ENCODE data around the gene DCBLD2.

DCBLD2 gene

DNA sequence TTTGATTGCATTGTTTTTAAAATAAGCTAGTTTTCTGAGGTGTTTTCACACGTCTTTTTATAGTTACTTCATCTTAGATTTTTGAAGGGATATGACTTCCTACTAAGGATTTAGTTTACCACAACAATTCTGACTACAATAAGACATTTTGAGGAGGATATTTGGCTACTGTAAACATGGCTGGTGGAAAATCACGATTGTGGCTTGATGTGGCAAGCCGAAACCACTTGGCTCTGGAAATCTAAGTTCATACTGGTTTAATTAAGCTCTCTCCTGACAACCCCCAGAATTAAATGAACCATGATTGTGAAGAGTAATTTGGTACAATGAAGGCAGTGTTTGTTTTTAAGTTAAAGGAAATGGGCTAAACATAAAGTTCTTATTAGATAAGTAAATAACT lies 107.5 kb downstream of the DCBLD2 start:
- DNase-seq (ENCODE audit: low read depth) = no peak

DNA sequence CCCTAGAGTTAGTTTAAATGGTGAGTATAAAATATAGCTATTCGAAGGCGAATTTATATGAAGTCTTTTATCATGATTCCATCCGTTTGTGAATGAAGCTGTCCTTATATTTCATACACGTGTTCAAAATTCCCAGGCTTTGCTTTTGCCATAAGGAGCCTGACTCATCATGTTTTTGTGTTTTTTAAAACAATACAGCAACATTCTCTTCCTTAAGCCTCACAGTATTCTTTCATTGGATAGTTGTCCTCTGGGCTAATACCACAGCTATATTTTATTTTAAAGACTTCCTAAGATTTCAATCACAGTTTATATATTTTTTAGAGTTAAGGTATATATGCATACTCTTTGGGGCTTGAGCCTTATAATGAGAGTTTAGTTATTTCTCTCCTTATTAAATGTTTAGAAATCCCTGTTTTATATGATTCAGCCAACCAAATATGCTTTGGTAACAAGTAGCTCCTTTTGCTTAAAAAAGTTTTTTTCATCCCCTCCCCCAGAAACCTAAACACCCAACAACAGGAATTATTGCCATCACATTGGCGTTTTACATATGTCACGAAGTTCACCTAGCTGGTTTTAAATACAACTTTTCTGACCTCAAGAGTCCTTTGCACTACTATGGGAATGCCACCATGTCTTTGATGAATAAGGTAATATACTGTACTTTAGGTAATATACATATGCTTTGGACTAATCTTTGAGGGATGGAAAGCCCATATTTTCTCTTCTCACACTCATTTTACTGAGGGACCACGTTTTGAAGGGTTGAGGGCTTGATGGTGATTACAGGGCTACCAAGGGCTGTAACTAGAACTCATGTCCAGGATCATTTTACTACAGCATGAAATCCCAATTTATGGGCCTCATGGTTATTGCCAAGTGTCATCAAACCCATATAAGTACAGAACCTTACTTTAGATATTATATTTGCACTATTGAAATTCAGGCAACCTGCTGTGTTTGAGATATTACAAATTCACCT lies 109.9 kb downstream of the DCBLD2 start:
- DNase-seq (ENCODE audit: low read depth) = no peak

DNA sequence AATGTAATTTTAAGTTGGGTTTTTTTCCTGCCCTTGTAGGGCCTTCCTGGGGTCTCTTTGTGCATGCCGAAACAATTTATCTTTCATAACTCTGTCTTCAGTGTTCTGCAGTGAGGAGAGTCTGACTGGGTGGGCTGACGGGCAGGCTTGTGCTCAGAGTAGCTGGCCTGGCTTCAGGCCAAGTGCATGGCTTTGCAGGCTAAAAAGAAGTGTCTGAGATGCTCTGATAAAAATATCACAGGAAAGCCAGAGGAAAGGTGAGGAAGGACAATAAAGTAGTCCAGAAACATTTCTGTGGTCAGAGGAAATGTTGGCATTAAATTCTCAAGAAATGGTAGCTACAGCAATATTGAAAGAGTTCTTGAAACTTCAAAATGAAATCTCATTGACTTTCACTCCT lies 112.8 kb downstream of the DCBLD2 start:
- DNase-seq (ENCODE audit: low read depth) = no peak

GRCh38 chr3:98787181-98787580 lies 114.3 kb downstream of the DCBLD2 start:
- no peak for DNase-seq (ENCODE audit: low read depth)

GRCh38 chr3:98786364-98787006 lies 115.0 kb downstream of the DCBLD2 start:
- no peak for DNase-seq (ENCODE audit: low read depth)

DNA sequence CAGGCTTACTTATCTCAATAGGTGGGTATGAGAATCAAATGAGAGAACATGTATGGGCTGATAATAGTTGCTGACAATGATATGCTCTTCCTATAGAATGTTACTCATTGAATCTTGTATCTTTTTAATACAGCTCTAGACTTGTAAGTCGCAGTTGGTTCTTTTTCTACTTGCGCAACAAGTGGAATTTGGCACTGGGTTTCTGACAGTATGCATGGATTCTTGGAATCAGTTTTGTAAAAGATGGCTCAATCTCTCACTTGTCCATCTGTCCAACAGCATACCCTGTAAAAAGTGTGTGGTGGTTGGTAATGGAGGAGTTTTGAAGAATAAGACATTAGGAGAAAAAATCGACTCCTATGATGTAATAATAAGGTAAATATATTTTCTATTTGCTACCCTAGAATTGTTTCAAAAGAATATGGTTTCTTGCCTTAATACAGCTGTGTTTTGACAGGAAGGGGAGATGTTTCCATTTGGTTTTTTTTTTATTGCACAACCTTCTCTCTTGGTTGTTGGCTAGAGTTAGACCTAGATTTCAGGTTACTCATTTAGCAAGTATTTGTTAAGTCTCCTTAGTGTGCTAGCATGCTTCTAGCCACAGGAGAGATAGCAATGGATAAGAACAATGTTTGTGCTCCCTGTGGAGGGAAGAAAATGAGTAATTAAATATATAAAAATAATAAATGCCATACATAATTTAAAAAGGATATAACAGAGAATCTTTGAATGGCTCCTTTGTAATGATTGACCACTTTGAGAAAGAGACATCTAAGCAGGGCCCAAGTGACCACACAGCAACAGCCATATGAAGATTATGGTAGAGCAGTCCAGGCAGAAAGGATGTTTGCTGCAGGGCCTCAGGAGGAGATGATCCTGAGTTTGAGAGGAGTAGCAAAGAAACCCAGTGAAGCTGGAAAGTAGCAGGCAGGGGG lies 116.6 kb downstream of the DCBLD2 start:
- peak; percentile 70 for DNase-seq (ENCODE audit: low read depth)

- no peak for DNase-seq (ENCODE audit: low read depth)
These were observed 117.5 kb downstream of the DCBLD2 start for GRCh38 chr3:98784042-98784441.

- DNase-seq (ENCODE audit: low read depth) = no peak
These were observed 118.5 kb downstream of the DCBLD2 start for GRCh38 chr3:98782824-98783500.

- DNase-seq (ENCODE audit: low read depth) = no peak
These were observed 121.2 kb downstream of the DCBLD2 start for GRCh38 chr3:98780343-98780742.

DNA sequence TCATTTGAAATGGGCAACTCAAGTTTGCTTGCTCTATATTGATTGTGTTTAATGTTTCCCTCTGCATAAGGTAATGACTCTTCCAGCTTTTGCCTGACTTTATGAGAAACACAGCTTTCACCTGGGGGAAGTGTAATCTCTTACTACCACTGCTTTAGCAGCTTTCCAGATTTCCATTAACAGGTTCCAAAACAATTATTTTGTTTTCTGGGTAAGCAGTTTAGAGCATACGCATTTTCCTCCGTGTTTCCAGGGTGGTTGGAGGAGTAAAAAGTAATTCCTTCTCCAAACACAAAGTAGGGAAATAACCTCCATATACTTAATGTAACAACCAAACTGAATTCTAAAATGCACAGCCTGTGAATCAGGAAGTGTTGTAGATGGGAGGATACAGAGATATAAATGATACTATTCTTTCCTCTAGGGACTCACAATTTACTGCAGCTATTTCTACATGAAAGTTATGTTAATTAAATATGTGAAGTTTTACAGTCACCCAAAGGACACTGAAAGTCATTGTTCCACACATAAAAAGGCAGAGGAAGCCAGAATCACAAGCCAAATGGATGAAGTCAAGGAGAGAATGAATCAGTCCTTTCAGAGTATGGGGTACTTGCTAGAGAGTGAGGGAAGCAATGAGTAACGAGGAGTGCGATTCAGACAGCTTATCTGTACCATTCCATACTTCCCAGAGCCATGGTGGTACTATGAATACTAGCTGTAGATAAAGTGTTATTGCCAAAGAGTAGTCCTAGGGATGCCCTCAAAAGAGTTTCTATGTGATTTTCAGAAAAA lies 121.8 kb downstream of the DCBLD2 start:
- no peak for DNase-seq (ENCODE audit: low read depth)

DNA sequence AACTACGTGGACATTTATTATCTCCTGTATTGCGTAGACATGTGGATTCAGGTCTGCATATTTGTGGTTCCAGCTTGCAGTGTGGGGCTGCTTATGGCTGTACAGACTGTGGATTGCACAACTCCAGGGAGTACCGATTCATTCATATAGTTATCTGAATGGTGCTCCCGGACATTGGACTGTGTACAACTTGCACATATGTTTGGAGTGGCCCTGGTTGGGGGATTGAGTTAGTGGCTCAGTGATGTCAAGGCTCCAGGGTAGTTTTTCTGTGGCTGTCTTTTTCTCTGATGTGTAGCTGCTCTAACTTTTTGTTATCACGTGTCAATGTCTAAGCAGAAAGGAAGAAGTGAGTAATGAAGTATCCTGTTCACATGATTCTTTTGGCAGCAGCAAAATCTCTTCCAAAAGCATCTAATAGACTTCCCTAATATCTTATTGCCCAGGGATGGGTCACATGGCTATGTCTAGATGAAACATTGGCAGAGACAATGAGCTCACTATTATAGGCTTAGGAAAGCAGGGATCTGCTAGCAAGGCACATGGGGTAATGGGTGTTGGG lies 122.6 kb downstream of the DCBLD2 start:
- DNase-seq (ENCODE audit: low read depth) = peak; percentile 90

DNA sequence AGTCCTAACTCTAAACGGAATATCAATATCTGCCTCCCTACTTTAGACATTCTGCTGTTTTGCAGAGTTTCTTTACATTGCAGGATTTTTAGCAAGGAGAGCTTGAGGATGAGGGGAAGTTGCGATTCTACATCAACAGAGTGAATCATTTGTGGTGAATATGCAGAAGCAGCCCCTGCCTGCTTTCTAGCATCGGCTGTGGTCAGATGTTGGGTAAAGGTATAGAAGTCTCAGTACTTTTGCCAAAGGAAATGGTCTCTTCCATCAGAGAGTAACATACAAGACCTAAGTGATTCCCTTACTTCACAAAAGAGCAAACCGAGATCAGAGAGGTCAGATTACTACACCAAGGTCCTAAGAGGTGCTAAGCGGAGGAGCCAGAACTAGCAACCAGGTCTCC lies 123.1 kb downstream of the DCBLD2 start:
- no peak for DNase-seq (ENCODE audit: low read depth)

GRCh38 chr3:98777801-98778220 lies 123.7 kb downstream of the DCBLD2 start:
- peak; percentile 55 for DNase-seq (ENCODE audit: low read depth)

GRCh38 chr3:98777286-98777685 lies 124.2 kb downstream of the DCBLD2 start:
- no peak for DNase-seq (ENCODE audit: low read depth)

DNA sequence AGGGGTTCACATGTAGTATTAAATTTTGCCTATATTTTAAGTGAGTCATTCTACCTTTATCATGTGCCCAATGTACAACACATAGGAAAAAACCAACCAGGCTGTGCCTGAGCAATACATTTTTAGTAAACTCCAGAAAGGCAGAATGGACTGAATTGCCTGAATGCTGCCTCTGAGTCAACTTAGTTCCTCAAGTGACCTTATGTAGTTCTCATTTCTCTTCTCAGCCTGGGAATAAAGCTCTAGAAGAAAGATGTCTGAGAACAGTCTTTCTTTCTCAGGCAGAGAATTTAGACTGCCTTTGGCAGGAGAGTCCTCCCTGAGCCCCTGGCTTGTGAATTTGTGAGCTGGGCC lies 125.4 kb downstream of the DCBLD2 start:
- no peak for DNase-seq (ENCODE audit: low read depth)

DNA sequence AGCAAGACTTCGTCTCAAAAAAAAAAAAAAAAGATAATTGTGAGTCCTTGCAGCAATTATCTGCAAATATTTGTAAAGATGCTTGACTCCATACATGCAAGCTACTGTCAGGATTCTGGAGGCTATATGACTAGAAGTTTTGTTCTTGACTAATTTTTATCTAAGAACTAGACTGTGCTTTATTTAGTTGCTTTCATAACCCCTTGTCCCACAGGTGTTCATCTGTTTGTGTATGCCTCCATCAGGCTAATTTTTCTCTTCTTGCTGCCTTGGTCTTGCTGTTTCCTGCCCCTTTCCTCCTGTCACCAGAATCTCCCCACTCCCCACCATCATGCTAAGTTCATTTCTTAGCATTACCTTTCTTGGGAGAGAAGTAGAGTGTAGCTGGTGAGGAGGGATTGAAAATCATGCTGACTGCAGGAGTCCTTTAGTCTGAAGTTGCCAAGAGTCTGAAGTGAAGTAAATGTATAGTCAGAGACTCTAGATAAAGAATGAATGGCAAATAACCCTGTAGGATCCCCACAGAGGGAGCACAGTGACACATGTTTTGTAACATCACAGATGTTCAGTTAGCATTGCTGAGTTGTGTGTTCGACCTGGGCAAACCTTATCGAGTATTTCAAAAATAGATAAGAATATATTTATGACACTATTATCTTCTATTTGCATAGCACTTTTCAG lies 125.9 kb downstream of the DCBLD2 start:
- DNase-seq (ENCODE audit: low read depth) = no peak

GRCh38 chr3:98772022-98772421 lies 129.5 kb downstream of the DCBLD2 start:
- no peak for DNase-seq (ENCODE audit: low read depth)

DNA sequence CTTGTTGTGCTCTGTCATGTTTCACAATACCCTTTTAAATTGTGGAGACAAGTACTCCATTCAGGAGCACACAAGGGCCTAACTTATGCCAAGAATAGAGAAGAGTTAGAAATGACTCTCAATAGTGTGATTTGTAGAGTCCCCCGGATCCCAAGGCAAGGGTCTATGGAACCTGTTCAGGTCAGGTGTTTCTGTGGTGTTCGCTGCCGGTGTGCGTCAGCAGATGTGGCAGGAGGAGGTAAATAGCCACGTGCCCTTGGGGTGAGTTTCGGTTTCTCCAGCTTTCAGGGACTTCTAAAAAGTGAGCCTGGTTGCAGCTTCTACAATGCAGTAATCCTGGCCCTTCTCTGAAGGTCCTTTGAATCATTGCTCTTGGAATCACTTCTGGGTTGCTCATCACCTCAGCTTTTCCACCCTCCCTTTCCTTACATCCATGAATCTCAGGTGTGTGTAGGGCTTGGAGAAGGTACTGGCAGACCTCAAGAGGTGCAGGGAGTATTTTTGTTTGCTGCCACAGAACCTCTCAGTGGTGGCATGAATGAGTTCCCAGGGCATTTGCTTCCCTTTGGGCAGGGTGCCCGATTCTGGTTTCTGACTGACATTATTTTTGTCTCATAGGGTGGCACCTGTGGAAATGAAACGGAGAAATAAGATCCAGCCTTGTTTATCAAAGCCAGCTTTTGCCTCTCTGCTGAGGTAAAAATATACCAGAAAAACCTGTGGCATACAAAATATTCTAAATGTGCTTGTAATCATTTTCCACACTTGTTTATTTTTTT lies 131.0 kb downstream of the DCBLD2 start:
- no peak for DNase-seq (ENCODE audit: low read depth)

DNA sequence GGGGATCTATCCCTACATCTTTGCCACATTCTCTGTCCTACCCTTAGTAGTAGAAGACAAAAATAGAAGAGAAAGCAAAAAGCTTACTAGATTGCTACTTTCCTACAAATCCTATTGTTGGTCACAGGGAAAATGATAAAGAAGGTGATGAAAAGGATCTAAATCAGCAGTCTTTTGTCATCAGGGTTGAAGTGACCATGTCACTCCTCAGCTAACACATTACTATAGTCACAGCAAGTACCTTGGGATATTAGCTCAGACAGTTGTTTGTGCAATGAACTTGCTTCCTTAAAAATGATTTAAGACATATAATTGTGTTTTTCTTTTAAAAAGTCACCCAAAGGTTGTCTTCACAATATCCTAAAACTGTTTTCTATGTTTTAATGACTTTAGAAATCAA lies 132.0 kb downstream of the DCBLD2 start:
- no peak for DNase-seq (ENCODE audit: low read depth)

All from HS-5 (cell line).